ENCODE results near the gene GAL. TPM values are rescaled to one million over a fixed set of nuclear protein-coding genes. Genes with fewer than 3 reads are reported as not detected.

Gene GAL
- total and polyA plus RNA-seq, 2 of the 8 experiments (the other 6 are each of a cell fraction or from before 2014, with no cell fraction given) = 81.8 to 233 TPM

DNA sequence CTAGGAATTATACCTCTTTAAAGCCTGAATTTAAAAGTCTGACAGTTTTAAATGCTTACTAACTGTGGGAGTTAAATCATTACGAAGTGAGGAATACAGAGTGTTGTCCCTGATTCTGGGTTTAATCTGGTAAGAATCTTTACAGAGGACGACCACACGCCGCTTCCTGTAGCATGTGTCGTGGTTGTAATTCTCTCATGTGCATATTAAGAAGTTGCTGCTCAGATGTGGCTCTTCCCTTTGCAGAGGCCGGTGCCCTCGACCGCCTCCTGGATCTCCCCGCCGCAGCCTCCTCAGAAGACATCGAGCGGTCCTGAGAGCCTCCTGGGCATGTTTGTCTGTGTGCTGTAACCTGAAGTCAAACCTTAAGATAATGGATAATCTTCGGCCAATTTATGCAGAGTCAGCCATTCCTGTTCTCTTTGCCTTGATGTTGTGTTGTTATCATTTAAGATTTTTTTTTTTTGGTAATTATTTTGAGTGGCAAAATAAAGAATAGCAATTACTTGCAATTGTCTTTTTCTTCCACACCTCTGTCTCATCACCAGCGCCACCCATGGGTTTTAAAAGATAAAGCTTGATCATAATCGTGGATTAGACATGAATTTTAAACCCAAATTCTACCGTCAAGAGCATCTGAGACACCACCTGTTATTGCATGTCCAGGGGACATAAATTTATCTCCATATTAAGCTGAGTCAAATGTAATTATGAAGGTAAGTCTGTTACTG lies 6.5 kb downstream of the GAL start:
- TF ChIP-seq MAFK (IDR thresholded peaks at IDR 0.05; ENCODE audit: low read depth, low read length) = 0 out of 2 replicates have a peak, but pooled peaks have one; percentile 2
- no peak for TF ChIP-seq POLR2A (IDR thresholded peaks at IDR 0.05; ENCODE audit: control extremely low read depth in 1 of 2, low read depth in 2 of 2, low read length in 2 of 2)
- TF ChIP-seq, protein P1, sequence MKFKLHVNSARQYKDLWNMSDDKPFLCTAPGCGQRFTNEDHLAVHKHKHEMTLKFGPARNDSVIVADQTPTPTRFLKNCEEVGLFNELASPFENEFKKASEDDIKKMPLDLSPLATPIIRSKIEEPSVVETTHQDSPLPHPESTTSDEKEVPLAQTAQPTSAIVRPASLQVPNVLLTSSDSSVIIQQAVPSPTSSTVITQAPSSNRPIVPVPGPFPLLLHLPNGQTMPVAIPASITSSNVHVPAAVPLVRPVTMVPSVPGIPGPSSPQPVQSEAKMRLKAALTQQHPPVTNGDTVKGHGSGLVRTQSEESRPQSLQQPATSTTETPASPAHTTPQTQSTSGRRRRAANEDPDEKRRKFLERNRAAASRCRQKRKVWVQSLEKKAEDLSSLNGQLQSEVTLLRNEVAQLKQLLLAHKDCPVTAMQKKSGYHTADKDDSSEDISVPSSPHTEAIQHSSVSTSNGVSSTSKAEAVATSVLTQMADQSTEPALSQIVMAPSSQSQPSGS (IDR thresholded peaks at IDR 0.05; ENCODE audit: low read length) = no peak
- peak in 1 of 2 experiments; percentile 24; a peak in 1 of 4 replicates for TF ChIP-seq RAD21 (IDR thresholded peaks at IDR 0.05 in 1 of 2, conservative IDR thresholded peaks at IDR 0.05 in 1 of 2; ENCODE audit: low read depth in 2 of 2, low read length in 2 of 2)
- Histone ChIP-seq H2AK5ac (ENCODE audit: low read depth, low read length) (no peak overlapping the region), H3K27ac (ENCODE audit: low read depth, low read length) (no peak overlapping the region), H3K4me2 (ENCODE audit: insufficient read depth in 1 of 2, low read depth in 2 of 2, low read length in 2 of 2) (no peak overlapping the region), H3K9ac (replicated peaks in 1 of 4; ENCODE audit: extremely low read depth in 1 of 4, low read depth in 3 of 4, low read length in 3 of 4) (no peak overlapping the region), H3K23me2 (ENCODE audit: low read depth, low read length) (0 out of 2 replicates have a peak, but pooled peaks cover 1% of the 10 kb centered on the region), H3K79me2 (ENCODE audit: control insufficient read depth in 1 of 2, insufficient read depth in 2 of 2, low read length in 2 of 2) (no peaks in the 10 kb centered on the region), H4K8ac (ENCODE audit: extremely low read depth, insufficient read depth, low read length) (no peak overlapping the region), H2BK15ac (ENCODE audit: low read length) (no peak overlapping the region), H4K20me1 (replicated peaks in 1 of 2; ENCODE audit: control insufficient read depth in 1 of 2, insufficient read depth in 2 of 2, low read length in 2 of 2) (peaks cover 0 to 4% of the 10 kb centered on the region in 2 experiments), H3K14ac (ENCODE audit: insufficient read length) (no peak overlapping the region), H3K23ac (ENCODE audit: insufficient read length) (no peak overlapping the region), H2BK5ac (ENCODE audit: low read depth, low read length) (no peak overlapping the region), H3K4me3 (ENCODE audit: extremely low read depth in 1 of 4, insufficient read depth in 2 of 4, low read depth in 3 of 4, low read length in 4 of 4) (no peak overlapping the region), H3K56ac (replicated peaks; ENCODE audit: insufficient read length, low read depth, low read length) (no peak overlapping the region), H3K4ac (replicated peaks; ENCODE audit: insufficient read length, low read depth, low read length) (no peak overlapping the region), H3K9me3 (ENCODE audit: insufficient read depth in 2 of 2, low read depth in 1 of 2, low read length in 1 of 2) (no peaks in the 10 kb centered on the region; a peak in 1 of 4 replicates), H3K4me1 (replicated peaks in 1 of 4; ENCODE audit: control insufficient read depth in 3 of 4, insufficient read depth in 4 of 4, low read length in 3 of 4) (peaks cover 5 to 26% (median 11%) of the 10 kb centered on the region in 4 experiments), H3K27me3 (replicated peaks in 1 of 4; ENCODE audit: control insufficient read depth in 3 of 4, extremely low read depth in 1 of 4, insufficient read depth in 3 of 4, low read length in 3 of 4) (peaks cover 0 to 7% (median 1%) of the 10 kb centered on the region in 4 experiments; a peak in 4 of 7 replicates), H2BK120ac (replicated peaks; ENCODE audit: low read depth, low read length) (no peak overlapping the region), H2BK20ac (ENCODE audit: low read length) (no peak overlapping the region), H3K18ac (ENCODE audit: extremely low read depth, low read length) (no peak overlapping the region), H2BK12ac (ENCODE audit: low read depth, low read length) (no peak overlapping the region), H4K91ac (replicated peaks; ENCODE audit: insufficient read length, low read length) (no peak overlapping the region), H2AFZ (ENCODE audit: low read length) (no peak overlapping the region), H3K36me3 (ENCODE audit: control insufficient read depth in 2 of 4, insufficient read depth in 4 of 4, low read length in 3 of 4) (peaks cover 0 to 7% (median 2%) of the 10 kb centered on the region in 4 experiments; a peak in 3 of 8 replicates), H3K79me1 (ENCODE audit: low read depth, low read length) (no peaks in the 10 kb centered on the region), H4K5ac (ENCODE audit: insufficient read length, low read depth, low read length) (no peak overlapping the region)
- 87% methylated on average over 16 of the region's 16 CpGs; no CpG with 5 or more reads in 1 of the 2 experiments for WGBS, 2 experiments (ENCODE audit: extremely low coverage in 1 of 2, insufficient coverage in 1 of 2, insufficient read length in 1 of 2, insufficient replicate concordance in 2 of 2, low coverage in 1 of 2, low lambda C conversion rate in 2 of 2, missing lambda C conversion rate in 1 of 2)
- FAIRE-seq = no peak
- ChIA-PET POLR2A (ENCODE audit: partially characterized antibody) (interaction anchor here (0.6 to 1.4 kb wide), 12 partner anchors 8 to 106 kb away, joined by 3 to 6 read pairs (median 4); no protein-coding TSS in a partner anchor), CTCF (ENCODE audit: partially characterized antibody) (interaction anchor here (0.7 to 2.9 kb wide), 16 partner anchors 9 to 380 kb away, joined by 3 to 13 read pairs (median 3); no protein-coding TSS in a partner anchor)
- peak in 1 of 2 experiments; percentile 34 for DNase-seq (ENCODE audit: low read depth in 1 of 2, low spot score in 2 of 2)
